T-helper 1 cell (primary cell): ENCODE data around the gene EME1.
"Not testable (repeated sequence)": the region's sequence is repeated elsewhere in the genome, so short reads cannot be mapped to it uniquely, and the experiment has no call there.

Experiments used
- DNase-seq, 5 donors: peaks; one replicate each; pipeline ENCODE4 v3.0.0-alpha.2; 2012 to 2020

The EME1 gene

DNA sequence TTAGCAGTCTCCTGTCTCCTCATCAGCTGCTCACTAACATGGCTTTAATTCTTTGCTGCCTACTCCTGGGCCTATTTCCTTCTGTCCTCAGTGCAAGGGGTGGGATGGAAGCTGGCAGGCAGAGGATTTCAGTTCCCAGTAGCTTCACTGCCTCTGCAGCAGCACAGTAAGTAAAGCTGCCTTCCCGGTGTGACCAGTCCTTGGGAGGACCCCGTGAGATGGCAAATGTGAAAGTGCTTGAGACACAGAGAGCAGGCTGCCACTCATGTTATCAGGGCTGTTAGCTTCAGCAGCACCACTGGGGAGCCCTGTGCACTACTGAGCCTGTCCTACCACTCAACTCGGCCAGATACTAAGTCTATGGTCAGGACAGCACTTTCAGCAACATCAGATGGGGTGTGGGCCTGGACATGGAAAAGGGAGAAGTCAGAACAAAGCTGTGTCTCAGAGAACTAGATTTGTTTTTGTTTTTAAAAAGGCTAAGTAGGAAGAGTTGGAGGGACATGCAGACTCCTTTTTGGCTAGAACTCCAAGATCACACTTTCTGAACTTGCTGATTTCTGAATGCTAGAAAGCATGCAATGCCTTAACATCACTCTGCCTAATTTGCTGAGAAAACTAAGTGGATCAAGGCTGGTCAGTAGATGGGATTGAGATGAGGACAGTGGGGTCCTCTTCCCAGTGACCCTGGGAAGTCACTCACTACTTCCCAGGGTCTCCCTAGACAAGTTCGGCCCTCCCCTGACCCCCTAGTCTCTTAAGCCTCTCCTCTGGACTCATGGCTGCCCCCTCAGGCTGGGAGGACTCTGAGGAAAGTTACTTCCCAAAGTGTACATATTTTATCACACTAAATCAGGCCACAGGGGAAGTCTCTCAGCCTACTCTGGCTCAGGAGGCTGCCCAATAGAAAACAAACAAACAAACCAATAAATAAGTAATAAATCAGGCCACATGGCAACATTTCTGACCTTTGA, 54.1 kb downstream of the EME1 start:
- peak in 1 of 5 donors; percentile 26 for DNase-seq

GRCh38 chr17:50428126-50428525, 55.1 kb downstream of the EME1 start:
- DNase-seq, result not testable (repeated sequence)

- DNase-seq, result no peak
These were observed 55.9 kb downstream of the EME1 start for GRCh38 chr17:50428831-50429424.

GRCh38 chr17:50429793-50430192, 56.8 kb downstream of the EME1 start:
- no peak for DNase-seq
